Right renal cortex interstitium (tissue), 3 donors: ENCODE measurements around the gene NINJ2. TPM values are rescaled to one million over a fixed set of nuclear protein-coding genes. Genes with fewer than 3 reads are reported as not detected.

Experiments
- DNase-seq, 3 donors: peaks; one replicate each; pipeline ENCODE4 v3.0.0-alpha.2; 2013; ENCODE audit warnings: low read depth in 3 of 3, low spot score in 2 of 3
- polyA plus RNA-seq, 3 donors: library from polyadenylated mRNA; unstranded; fragments of 120-200 nt; gene quantifications; one replicate each; pipeline ENCODE4 v1.2.1, GENCODE V29; 2013; ENCODE audit not compliant: insufficient read length in 3 of 3

The NINJ2 gene
- polyA plus RNA-seq, 3 donors = 1.2 to 1.6 (median 1.6) TPM

- DNase-seq = no peak
Observed at GRCh38 chr12:674272-674781, 11.1 kb upstream of the NINJ2 start.

GRCh38 chr12:673849-674248 is 10.6 kb upstream of the NINJ2 start:
- DNase-seq = no peak

- DNase-seq = no peak
Observed at GRCh38 chr12:669576-669945, 6.3 kb upstream of the NINJ2 start.

GRCh38 chr12:668090-668481 is 4.8 kb upstream of the NINJ2 start:
- no peak for DNase-seq

- DNase-seq = no peak
Observed at GRCh38 chr12:666766-667308, 3.6 kb upstream of the NINJ2 start.

GRCh38 chr12:666066-666465 is 2.8 kb upstream of the NINJ2 start:
- DNase-seq = no peak

- DNase-seq = no peak
Observed at GRCh38 chr12:664779-665092, 1.5 kb upstream of the NINJ2 start.

- DNase-seq = no peak
Observed at GRCh38 chr12:664075-664778, 982 bp upstream of the NINJ2 start.

- no peak for DNase-seq
Observed at GRCh38 chr12:662566-663292, 516 bp downstream of the NINJ2 start.

GRCh38 chr12:661720-662486 is 1.3 kb downstream of the NINJ2 start:
- DNase-seq = no peak

- DNase-seq = no peak
Observed at GRCh38 chr12:659090-659683, 4.1 kb downstream of the NINJ2 start.

GRCh38 chr12:650983-651382 is 12.3 kb downstream of the NINJ2 start:
- no peak for DNase-seq

GRCh38 chr12:647385-648085 is 15.7 kb downstream of the NINJ2 start:
- no peak for DNase-seq

- no peak for DNase-seq
Observed at GRCh38 chr12:646442-647384, 16.5 kb downstream of the NINJ2 start.

GRCh38 chr12:645563-646071 is 17.6 kb downstream of the NINJ2 start:
- DNase-seq = no peak

GRCh38 chr12:644818-645552 is 18.3 kb downstream of the NINJ2 start:
- no peak for DNase-seq

GRCh38 chr12:644303-644639 is 19.0 kb downstream of the NINJ2 start:
- DNase-seq = no peak

- no peak for DNase-seq
Observed at GRCh38 chr12:643475-644302, 19.6 kb downstream of the NINJ2 start.
